Urothelium cell line (cell line): ENCODE data around the gene ST6GALNAC4.

ENCODE experiments used
- DNase-seq: peaks from one replicate; pipeline ENCODE4 v3.0.0; 2011; ENCODE audit warnings: low spot score, mixed read lengths
- FAIRE-seq: peaks from 2 replicates; lab custom pipeline; 2011; peaks lifted over from hg19 to GRCh38; lab: Jason Lieb, UNC

The ST6GALNAC4 gene

GRCh38 chr9:127915801-127916719 is 781 bp downstream of the ST6GALNAC4 start:
- DNase-seq (no peak), FAIRE-seq (no peak)

GRCh38 chr9:127915325-127915752 is 1.5 kb downstream of the ST6GALNAC4 start:
- no peak for DNase-seq
- FAIRE-seq, result no peak

GRCh38 chr9:127913682-127914081 is 3.2 kb downstream of the ST6GALNAC4 start:
- DNase-seq (no peak), FAIRE-seq (no peak)

- no peak for FAIRE-seq
- DNase-seq, result no peak
Observed at GRCh38 chr9:127912882-127913281, 4.0 kb downstream of the ST6GALNAC4 start.

- FAIRE-seq, result no peak
- no peak for DNase-seq
Observed at GRCh38 chr9:127912296-127912695, 4.5 kb downstream of the ST6GALNAC4 start.

- DNase-seq, result no peak
- no peak for FAIRE-seq
Observed at GRCh38 chr9:127910613-127911205, 6.1 kb downstream of the ST6GALNAC4 start.

- FAIRE-seq, result no peak
- no peak for DNase-seq
Observed at GRCh38 chr9:127909839-127910273, 7.0 kb downstream of the ST6GALNAC4 start.

- DNase-seq, result no peak
- no peak for FAIRE-seq
Observed at GRCh38 chr9:127908660-127908926, 8.2 kb downstream of the ST6GALNAC4 start.

GRCh38 chr9:127907867-127908659 is 8.8 kb downstream of the ST6GALNAC4 start:
- FAIRE-seq (no peak), DNase-seq (no peak)

GRCh38 chr9:127905788-127906191 is 11.1 kb downstream of the ST6GALNAC4 start:
- FAIRE-seq, result no peak
- DNase-seq, result no peak

- DNase-seq (no peak), FAIRE-seq (no peak)
Observed at GRCh38 chr9:127905004-127905728, 11.7 kb downstream of the ST6GALNAC4 start.

GRCh38 chr9:127904561-127905003 is 12.3 kb downstream of the ST6GALNAC4 start:
- DNase-seq, result no peak
- FAIRE-seq, result no peak

- FAIRE-seq (no peak), DNase-seq (no peak)
Observed at GRCh38 chr9:127903557-127904475, 13.0 kb downstream of the ST6GALNAC4 start.

- DNase-seq, result peak; percentile 94
- FAIRE-seq, result no peak
Observed at GRCh38 chr9:127899128-127899943, 17.5 kb downstream of the ST6GALNAC4 start, which contains the start of gene ST6GALNAC6. ST6GALNAC6 (minus strand) TSS chr9:127899603; CDS start chr9:127897981, 1,622 bp downstream.

GRCh38 chr9:127898433-127899127 is 18.3 kb downstream of the ST6GALNAC4 start:
- FAIRE-seq (no peak), DNase-seq (peak; percentile 46)

- DNase-seq, result peak; percentile 41
Observed at GRCh38 chr9:127897193-127897692, 19.6 kb downstream of the ST6GALNAC4 start.

GRCh38 chr9:127896395-127897192 is 20.2 kb downstream of the ST6GALNAC4 start:
- DNase-seq (no peak), FAIRE-seq (no peak)

More at GRCh38 chr9:127897193-127897692, 19.6 kb downstream of the ST6GALNAC4 start:
- FAIRE-seq, result no peak
